ENCODE data around the gene FOXP1.

DNA sequence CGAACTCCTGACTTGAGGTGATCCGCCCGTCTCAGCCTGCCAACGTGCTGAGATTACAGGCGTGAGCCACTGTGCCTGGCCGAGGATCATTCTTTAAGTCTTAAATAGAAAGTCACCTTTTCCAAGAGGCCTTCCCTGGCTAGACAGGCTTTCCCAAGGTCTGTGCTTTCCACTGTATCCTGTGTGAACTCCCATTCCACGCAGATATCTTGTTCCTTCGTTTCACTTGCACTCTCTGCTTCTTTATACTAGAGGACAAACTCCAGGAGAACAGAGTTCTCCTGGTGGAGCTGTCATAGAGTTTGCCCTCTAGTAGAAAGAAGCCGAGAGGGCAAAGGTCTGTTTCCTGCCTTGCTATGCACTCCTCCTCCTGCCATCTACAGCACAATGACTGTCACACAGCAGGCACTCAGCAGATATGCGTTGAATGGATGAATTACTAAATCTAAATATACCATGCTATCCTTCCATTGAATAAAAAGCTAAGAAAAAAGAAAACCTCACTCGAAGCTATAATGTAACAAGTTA, 211.2 kb downstream of the FOXP1 start:
- TF ChIP-seq, protein P1, sequence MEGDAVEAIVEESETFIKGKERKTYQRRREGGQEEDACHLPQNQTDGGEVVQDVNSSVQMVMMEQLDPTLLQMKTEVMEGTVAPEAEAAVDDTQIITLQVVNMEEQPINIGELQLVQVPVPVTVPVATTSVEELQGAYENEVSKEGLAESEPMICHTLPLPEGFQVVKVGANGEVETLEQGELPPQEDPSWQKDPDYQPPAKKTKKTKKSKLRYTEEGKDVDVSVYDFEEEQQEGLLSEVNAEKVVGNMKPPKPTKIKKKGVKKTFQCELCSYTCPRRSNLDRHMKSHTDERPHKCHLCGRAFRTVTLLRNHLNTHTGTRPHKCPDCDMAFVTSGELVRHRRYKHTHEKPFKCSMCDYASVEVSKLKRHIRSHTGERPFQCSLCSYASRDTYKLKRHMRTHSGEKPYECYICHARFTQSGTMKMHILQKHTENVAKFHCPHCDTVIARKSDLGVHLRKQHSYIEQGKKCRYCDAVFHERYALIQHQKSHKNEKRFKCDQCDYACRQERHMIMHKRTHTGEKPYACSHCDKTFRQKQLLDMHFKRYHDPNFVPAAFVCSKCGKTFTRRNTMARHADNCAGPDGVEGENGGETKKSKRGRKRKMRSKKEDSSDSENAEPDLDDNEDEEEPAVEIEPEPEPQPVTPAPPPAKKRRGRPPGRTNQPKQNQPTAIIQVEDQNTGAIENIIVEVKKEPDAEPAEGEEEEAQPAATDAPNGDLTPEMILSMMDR (IDR thresholded peaks at IDR 0.05 in 4 of 5, conservative IDR thresholded peaks at IDR 0.05 in 1 of 5), result no peak
- TF ChIP-seq POLR2A (IDR thresholded peaks at IDR 0.05), result no peak
